Measurements from ENCODE around the gene TMSB15C.
"Not testable (repeated sequence)": the region's sequence is repeated elsewhere in the genome, so short reads cannot be mapped to it uniquely, and the experiment has no call there.

The TMSB15C gene

DNA sequence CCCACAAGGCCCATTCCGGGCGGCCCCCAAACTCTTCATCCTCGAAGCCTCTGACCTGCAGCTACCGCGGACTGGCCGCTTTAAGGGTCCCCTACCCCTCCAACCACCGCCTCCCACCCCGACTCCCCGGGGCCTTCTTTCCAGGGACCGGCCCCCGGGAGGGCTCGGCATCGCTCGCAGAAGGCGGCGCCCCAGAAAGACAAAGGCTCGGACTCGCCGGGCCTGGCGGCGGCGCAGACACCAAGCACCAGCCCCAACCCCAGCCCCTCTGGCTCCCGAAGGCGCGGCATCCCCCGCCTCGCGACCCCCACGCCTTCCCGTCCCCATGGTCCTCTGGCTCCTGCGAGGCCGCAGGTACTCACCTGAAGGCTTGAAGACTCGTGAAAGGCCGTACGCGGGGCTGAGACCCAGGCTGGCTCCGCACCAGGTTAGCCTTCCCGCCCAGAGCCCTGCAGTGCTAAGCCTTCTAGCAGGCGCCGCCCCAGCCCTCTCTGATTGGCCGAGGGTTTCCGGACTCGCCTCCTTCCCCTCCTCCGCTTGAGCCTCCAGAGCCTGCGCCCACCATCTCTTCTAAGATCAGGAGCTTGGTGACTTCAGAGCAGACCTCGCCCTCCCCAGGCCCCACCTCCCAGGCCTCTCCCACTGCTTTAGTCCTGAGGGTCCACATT lies at the start of gene TMSB15C:
TMSB15C (minus strand) TSS at position 459 of the 668 bp plus-strand sequence.
- DNase-seq, result not testable (repeated sequence)

DNA sequence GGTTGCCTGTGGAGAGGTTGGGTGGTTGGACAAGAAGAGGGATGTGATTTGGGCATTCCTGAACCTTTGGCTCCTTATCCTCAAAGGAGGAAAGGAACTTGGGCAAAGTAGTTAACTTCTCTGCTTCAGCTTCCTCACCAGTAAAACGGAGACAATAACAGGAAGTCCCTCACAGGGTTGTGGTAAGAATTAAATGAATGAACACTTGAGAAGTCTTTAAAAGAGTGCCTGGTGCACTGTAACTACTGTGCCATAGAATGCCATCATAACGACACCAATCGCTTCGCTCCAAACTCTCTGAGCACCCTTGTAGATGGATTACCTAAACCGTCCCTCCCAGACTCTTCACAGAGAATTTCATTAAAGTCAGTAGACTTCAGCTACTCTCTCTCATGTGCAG lies 46.8 kb upstream of the TMSB15C start:
- no peak for DNase-seq

DNA sequence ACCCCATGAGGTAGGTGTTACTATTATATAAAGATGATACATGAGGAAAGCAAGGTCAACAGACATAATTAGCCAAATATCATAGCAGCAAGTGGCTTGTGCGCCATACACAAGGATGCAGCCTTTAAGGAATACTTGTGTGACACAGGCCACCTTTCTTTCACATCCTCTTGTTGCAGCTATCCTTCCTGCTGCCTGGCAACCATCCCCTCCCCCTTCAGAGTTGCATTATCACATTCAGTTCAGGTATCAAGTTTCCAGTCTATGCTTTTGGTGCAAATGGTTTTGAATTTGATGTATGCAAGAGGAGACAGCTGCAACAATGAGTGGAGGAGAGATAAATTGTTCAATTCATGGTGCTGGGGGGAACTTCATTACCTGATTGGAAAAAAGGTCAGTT lies 42.7 kb upstream of the TMSB15C start:
- no peak for DNase-seq

DNA sequence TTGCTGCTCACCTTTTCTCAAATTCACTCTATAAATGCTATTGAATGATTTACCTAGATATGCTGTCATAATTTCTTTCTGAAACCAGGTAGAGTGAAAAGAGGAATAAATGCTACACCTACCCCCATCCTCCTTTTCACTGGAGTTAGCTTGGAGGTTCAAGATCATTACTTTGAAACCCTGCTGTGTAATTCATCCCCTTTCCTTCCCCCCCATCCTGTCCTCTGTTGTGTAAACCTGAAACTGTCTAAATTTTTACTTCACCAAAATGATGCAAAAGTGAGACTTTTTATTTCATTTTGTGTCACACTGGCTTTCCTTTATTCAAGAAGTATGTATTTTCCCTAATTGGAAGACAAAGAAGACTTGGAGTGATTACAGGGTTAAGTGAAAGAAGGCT lies 41.7 kb upstream of the TMSB15C start:
- no peak for DNase-seq

DNA sequence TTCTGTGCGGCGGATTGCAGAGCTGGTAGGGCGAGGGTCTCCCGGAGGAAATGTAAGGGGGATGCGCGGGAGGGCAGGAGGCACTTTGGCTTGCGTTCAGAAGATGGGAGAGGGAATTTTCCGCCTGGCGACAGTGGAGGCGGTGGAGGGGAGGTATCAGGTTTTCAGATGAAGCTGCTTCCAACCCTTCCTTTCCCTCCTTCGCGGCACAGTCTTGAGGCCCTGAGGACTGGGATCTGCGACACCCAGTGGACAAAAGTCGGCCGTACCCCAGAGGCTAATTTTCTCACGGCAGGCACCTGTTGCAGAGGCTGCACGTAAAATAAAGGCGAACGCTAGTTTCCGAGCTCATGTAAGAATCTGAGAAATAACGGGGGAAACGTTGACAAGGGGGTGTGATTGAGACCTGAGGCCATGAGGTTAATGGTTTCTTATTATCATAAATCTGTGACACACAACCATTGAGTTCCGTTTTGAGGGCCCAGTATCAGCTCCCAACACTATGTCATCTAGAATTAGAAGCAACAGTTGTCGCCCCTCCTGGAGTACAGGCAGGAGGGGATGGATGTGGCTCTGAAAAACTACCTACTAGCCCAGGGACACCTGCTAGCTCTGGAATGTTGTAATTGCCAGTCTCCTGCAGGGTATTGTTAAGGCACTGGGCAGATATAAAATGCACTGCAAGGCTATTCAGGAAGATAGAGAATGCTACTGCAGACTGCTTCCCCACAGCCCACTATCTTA lies 37.4 kb upstream of the TMSB15C start:
- DNase-seq, result peak; percentile 39

DNA sequence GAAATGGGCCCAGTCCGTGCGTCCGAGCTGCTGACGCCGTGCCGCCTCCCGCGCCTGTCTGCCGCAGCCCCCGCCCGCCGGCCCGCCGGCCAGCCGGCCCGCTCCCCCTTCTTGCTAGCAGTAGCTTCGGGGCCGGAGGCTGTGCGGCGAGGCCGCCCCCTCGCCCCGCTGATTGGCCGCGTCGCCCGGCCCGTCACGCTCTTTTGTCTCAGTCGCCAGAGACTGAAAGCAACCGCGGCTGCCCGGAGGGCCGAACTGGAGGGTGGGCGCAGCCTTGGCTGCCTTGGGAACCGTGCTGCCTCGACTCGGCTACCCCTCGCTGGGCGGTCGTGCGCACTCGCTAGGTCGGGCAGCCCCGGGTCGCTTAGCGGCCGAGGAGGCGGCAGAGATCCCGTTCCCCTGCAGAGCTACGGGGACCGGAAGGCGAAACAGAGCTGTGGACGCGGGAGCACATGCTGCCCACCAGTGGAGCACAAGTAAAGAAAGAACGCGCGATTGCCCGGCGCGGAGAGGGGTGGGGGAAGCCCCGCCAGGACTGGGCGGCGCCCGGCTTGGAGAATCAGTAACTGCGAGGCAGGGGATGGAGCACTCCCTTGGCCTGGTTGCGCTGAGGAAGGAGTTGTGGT lies 36.4 kb upstream of the TMSB15C start, which contains the start of gene ZCCHC18:
ZCCHC18 (plus strand) TSS at position 198 of the 626 bp plus-strand sequence. CDS start 1,589 bp downstream, outside the sequence.
- peak; percentile 23 for DNase-seq

DNA sequence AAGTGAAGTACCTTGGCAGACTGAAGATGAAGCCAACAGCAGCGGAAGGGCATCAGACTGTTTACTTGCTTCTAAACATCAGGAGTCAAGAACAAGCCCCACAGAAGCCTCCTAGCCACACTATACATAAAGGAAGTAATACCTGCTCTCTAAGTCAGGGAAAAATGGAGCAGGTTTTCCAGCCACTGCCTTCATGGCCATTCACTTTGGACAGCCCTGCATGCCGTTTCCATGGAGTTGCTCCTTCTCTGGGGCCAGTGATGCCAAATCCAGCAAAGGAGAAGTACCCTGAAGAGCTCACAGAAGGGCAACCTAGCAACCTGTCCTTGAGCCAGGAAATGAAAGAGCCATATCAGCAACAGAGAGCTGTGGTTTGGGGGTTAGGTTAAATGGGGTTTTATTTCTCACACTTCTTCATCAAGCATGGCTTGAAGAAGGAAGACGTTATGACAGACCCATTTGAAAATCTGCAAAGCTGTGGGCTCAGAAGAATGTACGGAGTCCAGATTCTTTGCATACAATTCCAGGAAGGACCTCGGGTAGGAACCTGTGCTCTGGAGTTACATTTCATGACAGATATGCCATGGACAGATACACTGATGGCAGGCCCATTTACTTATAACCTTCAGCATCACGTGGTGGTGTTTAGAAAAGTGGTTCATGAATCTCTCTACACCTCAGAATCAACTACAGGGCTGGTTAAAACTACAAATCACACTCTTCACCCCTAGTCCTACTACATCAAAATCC lies 34.6 kb upstream of the TMSB15C start:
- not testable (repeated sequence) for DNase-seq

DNA sequence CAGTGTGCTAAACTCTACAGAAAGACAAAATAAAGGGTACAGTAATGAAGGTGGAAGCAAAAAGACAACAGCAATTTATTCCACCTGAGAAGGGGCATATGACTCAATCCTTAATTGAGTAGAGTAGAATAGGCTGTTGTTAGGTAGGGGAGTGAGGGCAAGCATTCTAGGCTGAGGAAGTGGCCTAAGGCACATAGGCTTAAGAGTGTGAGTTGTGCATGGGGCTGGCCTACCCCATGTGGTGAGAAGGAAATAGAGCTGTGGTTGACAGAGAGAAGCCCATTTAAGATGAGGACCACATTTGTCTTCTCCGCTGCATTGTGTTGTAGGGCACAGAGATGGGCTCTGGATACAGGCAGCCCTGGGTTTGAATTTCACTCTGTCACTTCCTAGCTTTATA lies 32.9 kb upstream of the TMSB15C start:
- no peak for DNase-seq

DNA sequence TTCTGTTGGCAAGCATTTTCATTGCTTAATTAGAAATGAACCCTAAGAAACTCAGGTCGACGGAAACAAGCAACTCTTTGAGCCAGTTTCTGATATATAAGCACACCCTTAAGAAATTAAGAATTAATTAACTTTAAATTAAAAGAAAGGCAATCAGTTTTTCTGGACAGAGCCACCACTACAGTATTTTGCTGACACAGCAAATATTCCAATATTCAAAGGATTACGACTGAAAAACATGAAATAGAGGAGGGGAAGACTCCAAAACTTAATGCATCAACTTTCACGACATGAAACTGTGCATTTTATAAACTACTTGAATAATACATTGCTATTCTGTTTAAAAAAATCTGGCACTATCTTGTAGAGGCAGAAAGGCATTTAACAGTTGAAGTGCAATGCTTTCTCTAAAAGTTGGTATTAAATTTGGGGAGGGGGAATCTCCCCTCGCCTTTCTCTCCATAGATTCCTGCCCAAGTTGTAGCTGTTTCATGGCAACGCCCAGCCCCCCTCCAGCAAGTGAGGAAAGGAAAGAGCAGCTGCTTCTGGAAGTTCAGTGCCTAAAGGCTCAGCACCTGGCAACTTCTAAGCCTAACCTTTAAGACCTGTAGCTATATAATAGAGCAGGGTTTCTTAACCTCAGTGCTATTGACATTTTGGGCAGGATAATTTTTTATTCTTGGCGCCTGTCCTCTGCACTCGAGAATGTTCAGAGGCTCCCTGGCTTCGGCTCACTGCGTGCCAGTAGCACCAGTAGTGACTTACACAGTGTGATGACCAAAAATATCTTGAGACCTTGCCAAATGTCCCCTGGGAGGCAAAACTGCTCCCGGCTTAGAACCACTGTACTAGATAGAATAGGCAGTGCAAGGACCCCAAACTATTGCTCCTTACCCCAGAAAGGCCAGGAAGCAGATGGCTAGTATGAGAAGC lies 29.6 kb upstream of the TMSB15C start:
- DNase-seq, result no peak

DNA sequence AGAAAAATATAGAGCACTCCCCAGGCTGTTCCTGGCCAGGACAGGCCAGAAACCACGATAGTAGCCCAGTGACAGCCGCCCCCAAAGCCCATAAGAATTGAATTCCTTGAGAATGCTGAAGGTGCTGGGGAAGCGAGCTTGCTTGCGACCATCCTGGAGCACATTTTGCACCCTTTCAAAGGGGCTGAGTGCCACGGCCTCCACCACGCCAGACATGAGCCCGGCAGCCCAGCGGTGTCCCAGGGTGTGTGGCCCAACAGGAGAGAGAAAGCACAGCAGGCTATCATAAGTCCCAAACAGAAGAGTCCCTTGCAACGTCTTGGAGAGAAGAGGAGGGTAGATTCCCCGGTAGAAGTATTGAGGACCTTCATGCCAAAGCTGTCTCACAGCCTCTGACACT lies 28.6 kb upstream of the TMSB15C start:
- no peak for DNase-seq

DNA sequence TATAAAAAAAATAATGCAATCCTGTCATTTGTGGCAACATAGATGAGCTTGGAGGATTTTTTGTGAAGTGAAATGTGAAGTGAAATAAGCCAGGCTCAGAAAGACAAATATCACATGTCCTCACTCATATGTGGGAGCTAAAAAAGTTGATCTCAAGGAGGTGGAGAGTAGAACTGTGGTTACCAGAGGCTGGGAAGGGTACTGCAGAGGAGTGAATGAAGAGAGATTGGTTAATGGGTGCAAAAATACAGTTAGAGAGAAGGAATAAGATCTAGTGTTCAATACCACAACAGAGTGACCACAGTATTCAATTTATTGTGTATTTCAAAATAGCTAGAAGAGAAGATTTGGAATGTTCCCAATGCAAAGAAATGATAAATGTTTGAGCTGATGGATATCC lies 22.9 kb upstream of the TMSB15C start:
- DNase-seq, result no peak

DNA sequence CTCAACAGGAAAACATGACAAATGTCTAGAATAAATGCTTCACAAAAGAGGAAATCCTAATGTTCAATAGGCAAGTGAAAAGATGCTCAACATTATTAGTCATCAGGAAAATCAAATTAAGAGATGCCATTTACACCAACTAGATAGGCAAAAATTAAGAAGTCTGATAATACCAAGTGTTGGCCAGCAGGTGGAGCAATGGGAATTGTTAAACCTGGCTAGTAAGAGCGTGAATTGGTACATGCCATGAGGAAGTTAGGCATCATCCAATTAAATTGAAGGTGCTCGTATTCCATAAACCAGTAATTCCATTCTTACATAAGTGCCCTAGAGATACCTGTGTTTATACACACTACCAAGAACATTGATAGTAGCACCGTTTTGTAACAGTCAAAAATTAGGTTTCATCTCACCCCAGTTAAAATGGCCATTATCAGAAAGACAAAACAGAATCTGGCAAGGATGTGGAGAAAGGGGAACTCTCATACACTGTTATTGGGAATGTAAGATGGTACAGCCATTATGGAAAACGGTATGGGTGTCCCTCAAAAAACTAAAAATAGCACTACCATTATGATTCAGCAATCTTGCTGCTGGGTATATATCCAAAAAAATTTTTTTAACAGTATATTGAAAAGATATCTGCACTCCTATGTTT lies 22.2 kb upstream of the TMSB15C start:
- DNase-seq, result peak; percentile 53

DNA sequence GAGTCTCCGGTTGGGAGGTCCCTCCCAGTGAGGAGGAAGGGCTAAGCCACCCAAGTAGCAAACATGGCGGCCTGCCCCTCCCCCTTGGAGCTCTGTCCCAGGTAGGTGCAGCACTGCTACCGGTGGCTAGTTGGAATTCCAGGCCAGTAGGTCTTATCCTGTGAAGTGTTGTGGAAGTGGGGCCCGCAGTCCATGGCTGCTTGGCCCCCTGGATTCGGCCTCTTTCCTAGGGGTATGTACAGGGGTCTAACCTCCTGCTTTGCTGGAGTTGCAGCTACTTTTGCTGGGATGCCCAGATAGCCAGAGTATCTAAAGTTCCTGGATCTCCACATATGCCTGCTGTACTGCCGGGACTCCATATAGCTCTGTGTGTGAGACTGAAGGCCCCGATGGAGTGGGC lies 9.9 kb upstream of the TMSB15C start:
- no peak for DNase-seq

DNA sequence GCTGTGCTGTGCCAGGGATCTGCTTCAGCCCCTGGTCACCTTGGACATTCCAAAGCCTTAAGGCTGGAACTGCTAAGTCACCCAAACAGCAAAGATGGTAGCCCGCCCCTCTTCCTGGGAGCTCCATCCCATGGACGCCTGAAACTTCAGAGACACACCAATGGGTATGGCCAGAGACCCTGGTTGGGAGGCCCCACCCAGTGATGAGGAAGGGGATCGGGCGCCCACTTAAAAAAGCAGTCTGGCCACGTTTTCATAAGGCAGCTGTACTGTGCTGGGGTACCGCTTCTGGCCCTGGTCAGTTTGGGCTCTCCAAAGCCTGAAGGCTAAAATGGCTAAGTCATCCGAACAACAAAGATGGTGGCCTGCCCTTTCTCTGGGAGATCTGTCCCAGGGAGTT lies 9.4 kb upstream of the TMSB15C start:
- no peak for DNase-seq

DNA sequence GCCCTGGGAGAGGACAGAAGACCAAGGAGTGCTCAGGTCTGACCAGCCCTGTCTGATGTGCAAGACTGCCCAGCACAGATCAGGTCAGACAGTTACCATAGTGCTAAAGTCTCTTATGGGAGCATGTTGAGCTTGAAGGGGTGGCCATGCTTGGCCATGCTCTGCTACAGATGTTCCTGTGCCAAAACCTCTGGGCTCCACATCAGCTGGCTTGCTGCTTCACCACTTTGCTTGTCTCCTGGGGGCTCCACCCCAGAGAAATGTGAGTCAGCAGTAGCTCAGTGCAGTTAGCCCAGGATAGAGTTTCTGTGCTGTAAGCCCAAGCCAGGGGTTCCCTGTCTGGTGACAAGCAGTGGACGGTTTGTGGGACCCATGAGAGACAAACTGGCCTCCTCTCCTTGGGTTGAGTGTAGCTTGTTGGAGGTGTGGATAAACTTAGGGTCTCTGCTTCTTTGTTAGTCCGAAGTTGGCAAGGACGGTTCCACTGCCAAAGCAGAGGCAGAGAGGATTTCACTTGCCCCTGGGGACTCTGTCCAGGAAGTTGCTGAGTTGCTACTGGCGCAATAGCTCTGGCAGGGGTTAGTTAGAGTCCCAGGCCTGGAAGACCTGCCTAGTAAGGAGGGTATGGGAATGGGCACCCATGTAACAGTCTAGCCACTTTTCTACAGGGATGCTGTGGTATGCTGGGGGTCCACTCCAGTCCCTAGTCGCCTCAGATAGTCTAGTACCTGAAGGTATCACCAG lies 8.7 kb upstream of the TMSB15C start:
- DNase-seq, result no peak

DNA sequence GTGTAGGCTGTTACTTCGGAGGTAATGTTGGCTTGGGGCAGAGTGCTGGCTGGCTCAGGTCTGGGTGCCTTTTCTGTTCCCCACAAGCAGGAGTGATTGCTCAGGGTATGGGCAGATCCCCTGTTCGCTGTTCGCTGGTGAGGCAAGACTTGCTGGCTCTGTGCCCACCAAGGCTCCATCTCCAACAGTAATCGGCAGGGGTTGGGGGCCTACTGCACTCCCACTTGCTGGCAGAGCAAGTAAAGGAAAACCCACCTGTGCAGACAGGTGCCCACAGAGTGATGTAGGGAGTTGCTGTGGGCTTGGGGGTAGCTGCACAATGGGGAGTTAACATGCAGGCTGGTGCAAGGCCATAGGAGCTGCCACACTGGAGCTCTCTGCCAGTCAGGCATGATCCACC lies 8.0 kb upstream of the TMSB15C start:
- DNase-seq, result no peak

DNA sequence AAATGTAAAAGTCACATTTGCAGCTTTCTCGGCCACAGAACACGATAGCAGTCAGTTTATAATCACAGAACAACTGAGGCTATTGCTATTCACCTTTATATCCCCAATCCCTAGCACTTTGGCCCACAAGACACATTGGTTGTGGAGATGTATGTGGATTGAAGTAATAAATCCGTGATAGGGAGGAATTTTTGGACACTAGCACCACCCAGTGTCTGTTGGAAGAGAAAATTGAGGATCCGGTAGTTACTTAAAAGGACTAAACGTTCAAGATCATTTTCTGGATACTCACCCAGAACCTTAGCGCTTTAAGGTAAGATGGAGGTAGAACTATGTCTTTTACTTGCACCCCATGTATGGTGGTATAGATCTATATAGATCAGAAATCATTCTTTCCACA lies 1.8 kb upstream of the TMSB15C start:
- DNase-seq, result not testable (repeated sequence)

DNA sequence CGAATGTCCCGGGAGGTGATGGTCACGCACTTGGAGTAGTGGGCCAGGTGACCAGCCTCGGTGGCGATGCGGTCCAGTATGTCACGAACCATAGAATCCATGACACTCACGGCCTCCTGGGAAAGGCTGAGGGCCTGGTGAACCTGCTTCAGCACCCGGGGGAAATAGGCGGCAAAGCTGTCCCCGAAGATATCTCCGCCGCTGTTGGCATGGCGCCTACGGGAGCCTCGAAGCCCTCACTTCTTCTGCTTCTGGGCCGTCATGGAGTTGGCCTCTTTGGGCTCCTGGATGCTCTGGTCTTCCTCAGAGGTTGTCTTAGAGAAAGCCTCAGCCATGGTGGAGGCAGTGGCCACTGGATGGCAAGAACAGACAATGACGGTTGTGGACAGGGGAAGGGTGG lies 13.4 kb downstream of the TMSB15C start:
- not testable (repeated sequence) for DNase-seq

DNA sequence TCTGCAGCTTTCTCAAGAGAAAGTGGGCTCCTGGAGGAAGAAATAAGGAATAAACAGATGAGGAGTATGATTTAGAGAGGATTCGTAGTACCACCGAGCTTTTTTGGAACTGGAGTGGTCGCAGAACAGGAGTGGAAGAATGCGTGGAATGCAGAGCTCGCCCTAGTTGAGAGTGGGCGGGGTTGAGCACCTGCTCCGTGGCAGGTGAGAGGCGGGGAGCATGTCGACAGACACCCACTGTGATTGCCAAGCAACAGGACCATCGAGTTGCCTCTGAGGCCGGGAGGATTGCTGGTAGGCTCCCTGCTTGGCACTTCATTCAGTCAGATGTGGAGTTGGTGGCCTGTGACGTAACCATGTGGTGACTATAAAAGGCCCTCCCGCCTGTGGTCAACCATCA lies 21.1 kb downstream of the TMSB15C start:
- DNase-seq, result not testable (repeated sequence)

DNA sequence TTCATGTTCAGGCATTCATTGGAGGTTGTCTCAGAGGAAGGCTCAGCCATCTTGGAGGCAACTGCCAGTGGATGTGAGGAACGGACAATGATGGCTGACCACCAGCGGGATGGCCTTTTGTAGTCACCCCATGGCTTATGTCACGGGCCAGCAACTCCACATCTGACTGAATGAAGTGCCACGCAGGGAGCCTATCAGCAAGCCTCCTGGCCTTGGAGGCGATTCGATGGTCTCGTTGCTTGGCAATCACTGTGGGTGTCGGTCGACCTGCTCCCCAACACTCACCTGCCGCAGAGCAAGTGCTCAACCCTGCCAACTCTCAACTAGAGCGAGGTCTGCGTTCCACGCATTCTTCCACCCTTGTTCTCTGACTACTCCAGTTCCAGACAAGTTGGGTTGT lies 28.9 kb downstream of the TMSB15C start:
- DNase-seq, result no peak

DNA sequence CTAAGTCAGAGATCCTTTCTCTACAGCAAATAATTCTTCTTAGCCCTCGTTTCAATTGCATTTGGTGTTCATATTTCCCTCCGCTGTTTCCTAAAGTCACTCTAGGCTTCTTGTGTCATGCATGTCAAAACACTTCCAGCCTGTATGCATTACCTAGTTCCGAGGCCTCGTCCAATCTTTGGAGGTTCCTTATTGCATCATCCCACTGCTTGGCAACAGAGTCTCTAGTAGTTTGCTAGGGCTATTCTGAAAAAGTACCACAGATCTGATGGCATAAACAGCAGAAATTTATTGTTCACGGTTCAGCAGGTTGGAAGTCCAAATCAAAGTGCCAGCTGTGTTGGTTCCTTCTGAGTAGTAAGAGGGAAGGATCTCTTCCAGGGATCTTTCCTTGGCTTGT lies 30.4 kb downstream of the TMSB15C start:
- no peak for DNase-seq

Data from CD4-positive, alpha-beta T cell treated with Interleukin-15 for 1 hour (primary cell).